Activated CD4-positive, alpha-beta T cell treated with anti-CD3 and anti-CD28 coated beads, Interleukin-2, Interleukin-4, amounts not matched to agents 100 ng/mL and 50 ng/mL, durations not matched to agents 16 hours and 8 hours (primary cell): ENCODE results near the gene PRR32.
"Not testable (repeated sequence)": the region's sequence is repeated elsewhere in the genome, so short reads cannot be mapped to it uniquely, and the experiment has no call there.

Source experiments
- DNase-seq: peaks from one replicate; pipeline ENCODE4 v3.0.0-alpha.2; 2020; ENCODE audit warnings: low spot score

PRR32 gene, protein sequence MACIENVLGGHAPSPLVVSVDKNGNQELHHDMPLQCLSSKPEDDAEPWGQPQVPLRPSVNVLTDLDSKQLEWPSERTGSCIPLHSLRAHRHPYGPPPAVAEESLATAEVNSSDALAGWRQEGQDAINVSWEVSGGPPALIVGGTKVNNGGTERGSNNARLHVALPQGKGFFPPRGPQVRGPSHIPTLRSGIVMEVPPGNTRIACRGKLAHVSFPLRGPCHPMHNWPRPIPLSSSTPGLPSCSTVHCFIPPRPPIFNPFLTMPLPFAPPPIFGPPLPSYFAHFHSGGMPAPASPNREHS

DNA sequence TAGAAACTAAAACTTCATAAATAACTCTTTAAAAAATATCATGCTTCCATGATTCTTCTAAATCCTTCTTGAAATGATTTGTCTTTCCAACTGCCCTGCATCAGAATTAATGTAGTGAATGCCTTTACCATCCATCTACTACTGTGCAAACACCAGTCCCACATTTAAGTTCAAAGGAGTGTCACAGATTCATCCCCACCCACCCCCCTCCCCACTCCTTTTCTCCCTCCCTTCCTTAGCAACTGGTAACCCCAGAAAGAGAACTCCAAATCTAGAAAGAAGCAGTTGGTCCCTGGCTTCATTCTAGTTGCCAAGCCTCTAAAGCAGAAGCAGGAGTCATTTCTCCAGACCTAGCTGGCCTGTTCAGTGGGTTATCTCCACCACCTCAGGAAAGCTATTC lies at the start of gene PRR32:
Gene PRR32 (plus strand): TSS at position 301 of the 400 bp plus-strand sequence. CDS start 115 bp downstream, outside the sequence.
- no peak for DNase-seq

DNA sequence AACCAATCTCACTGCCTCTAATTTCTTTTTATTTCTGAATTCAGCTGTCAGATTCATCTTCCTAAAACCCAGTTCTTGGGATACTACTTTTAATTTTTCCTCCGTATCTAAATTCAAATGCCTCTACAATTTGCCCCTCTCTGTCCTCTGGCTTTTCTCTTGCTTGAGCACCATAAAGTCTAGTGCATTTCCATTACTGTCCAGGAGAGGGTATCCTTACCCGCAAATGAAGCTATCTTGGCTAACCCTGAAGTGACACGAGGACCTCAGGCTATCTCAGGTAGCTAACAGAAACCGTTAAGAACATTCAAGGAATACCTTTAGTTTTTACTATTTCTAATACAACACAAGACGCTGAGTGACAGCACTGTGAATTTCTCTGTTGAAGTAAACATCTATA lies 49.4 kb upstream of the PRR32 start:
- DNase-seq = peak; percentile 37

DNA sequence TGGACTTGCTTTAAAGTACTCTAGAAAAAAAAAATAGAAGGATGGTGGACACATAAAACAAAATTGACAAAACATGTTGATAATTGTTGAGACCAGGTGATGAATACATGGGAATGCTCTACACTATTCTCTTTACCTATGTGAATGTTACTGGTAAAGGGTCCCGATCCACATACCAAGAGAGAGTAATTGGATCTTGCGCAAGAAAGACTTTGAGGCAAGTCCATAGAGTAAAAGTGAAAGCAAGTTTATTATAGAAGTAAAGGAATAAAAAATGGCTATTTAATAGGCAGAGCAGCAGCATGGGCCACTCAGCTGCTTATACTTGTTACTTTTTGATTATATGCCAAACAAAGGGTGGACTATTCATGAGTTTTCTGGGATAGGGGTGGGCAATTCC lies 34.0 kb upstream of the PRR32 start:
- DNase-seq = no peak

DNA sequence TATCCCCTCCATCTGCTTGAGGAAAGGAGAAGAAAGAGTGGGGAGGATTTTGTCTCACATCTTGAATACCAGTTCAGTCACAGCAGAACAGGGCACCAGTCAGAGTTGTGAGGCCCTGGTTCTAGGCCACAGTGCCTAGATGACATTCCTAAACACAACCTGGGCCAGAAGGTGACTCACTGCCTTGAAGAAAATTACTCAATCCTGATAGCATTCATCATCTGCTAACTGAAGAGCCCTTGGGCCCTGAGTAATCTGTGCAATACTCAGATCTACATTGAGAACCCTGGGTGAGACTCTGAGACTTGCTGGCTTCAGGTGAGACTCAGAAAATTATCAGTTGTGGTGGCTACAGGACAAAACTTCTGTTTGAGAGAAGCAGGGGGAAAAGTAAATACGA lies 20.5 kb upstream of the PRR32 start:
- no peak for DNase-seq

DNA sequence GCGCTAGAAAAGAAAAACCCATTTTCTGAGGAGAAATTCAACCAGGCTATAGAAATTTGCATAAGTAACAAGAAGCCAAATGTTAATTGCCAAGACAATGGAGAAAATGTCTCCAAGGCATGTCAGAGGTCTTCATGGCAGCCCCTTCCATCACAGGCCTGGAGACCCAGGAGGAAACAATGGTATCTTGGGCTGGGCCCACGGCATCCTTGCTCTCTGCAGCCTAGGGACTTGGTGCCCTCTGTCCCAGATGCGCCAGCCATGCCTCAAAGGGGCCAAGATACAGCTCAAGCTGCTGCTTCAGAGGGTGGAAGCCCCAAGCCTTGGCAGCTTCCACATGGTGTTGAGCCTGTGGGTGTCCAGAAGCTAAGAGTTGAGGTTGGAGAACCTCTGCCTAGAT lies 12.7 kb upstream of the PRR32 start:
- not testable (repeated sequence) for DNase-seq

DNA sequence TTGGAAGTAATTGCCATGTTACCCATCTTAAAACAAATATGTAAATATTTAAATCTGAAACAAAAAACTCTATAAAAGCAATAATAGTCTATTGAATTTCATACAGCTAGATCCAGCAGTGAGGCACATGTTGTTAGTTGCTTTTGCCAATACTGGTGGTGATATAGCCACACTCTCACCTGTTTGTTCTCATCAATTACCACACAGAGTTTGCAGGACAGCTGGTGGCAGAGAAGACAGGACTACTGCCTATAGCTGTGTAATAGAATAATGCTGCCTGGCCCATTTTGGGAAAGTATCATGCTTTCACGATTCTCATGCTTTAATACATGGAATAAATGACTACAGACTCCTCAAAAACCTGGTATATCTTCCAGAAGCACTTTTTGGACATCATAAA lies 3.7 kb upstream of the PRR32 start:
- DNase-seq = no peak

DNA sequence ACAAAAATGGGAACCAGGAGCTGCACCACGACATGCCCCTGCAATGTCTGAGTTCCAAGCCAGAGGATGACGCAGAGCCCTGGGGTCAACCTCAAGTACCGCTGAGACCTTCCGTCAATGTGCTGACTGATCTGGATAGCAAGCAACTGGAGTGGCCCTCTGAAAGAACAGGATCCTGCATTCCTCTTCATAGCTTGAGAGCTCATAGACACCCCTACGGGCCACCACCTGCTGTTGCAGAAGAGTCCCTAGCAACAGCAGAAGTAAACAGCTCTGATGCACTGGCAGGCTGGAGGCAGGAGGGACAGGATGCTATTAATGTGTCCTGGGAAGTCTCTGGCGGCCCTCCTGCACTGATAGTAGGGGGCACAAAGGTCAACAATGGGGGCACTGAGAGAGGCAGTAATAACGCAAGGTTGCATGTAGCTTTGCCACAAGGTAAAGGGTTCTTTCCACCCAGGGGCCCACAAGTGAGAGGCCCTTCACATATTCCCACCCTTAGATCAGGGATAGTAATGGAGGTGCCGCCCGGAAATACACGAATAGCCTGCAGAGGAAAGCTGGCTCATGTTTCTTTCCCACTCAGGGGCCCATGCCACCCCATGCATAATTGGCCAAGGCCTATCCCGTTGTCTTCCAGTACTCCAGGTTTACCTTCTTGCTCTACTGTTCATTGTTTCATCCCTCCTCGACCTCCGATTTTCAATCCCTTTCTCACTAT lies 1.3 kb downstream of the PRR32 start:
- DNase-seq = no peak

DNA sequence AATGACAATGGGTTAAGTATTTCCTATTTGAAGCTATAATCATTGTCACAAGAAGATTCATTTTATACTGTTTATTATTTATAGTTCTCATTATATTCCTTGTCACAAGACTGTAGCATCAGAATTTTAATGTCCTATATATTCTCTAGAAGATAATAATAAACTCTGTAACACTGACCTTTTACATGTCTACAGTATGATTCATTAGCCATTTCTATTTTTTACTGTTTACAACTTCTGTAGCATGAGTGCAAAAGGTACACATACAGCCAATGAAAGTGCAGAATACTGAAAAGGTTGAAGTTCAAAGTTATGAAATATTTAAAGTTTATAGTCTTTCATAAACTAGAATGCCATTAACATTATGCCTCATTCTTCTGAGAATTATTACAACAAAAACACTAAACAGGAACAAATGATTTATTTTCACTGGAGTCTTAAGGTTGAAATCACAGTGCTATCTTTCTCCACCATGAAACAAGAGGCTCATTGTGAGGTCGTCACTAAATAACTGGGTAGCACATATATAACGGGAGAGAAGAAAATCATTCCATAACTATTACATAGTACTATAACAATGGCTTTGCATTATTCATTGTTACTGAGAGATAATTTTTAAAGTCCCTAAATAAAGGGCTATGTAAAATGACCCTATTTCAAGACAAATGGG lies 4.9 kb downstream of the PRR32 start:
- no peak for DNase-seq

DNA sequence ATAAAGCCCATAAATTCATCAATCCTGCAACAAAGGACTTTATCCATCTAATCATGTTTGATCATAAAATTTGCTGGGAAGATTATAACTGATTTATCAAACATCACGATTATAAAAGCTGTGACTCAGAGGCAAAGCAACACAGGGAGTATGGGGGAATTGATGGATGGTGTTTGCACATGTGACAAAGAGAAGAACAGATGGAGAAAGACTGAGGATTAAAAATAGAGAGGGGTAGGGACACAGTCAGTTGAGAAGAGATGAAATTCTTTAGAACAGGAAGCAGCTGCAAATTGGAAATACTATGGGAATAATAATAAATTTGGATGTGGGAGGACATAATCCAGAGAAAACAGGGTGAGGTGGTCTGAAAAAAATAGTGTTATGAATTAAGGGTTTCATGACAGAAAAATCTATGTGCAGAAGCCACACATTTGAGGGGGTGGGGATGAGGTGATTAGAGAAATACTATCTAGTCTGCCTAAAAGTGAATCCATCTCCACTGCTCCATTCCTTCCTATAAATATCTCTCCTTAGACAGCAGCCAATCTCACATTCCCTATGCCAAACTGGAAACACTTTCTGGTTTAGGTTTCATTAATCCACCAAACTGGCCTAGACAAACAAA lies 6.2 kb downstream of the PRR32 start:
- DNase-seq = no peak

DNA sequence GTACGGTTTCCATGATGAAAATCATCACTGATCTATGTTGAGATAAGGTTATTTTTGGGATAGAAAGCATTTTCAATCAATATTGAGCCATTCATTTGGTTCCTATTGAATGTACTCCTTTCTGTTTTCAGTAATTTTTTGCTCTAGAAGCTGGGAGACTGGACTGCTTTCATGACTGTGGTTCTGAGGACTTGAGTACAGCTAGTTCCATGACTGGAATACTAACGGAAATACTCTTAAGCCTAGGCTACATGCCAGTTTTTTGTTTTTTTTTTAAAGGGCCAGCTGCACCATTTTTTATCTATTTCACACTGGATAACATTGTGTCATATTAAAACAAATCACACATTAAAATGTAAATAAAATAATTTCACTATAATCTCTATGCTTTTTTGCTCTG lies 16.7 kb downstream of the PRR32 start:
- no peak for DNase-seq

DNA sequence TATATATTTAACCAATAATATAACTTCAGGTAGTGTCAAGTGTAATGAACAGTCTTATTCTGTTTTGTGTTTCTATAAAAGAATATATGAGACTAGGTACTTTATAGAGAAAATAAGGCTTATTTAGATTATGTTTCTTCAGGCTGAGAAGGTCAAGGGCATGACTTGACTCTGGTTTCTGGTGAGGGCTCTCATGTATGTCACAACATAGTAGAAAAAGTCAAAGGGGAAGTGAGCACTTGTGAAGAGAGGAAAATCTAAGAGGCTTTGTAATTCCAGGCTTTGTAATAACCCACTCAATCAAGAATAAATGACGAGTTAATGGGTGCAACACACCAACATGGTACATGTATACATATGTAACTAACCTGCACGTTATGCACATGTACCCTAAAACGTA lies 27.6 kb downstream of the PRR32 start:
- no peak for DNase-seq

DNA sequence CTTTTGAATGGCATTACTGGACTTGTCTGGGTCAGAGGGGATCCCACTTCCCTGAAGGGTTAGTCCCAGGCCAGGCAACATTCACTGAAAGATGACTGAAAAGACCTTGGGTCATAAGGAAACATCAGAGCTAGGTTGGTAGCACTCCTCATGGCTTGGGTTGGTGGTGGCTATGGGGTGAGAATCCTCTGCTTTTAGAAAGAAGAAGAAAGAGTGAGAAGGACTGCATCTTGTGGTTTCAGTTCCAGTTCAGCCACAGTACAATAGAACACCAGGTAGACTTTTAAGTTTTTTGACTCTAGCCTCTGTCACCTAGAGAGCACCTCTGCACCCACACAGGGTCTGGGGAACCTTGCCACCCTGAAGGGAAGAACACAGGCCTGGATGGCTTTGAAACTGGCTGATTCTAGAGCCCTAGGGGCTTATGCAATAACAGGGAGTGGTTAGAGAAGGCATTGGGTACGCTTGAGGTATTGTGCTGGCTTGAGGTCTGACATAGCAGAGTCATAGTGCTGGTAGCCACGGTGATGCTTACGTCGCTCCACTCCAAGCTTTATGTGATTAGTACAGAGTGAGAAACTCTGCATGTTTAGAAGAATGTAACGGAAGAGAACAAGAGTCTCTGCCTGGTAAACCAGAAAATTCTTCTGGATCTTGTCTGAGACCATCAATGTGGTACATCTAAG lies 36.5 kb downstream of the PRR32 start:
- DNase-seq = no peak
